Body of pancreas (tissue), 4 donors: ENCODE measurements around the gene NUMA1.

Experiments
- POLR2A ChIP-seq, 3 donors: fragments of 450-650 bp; IDR thresholded peaks; one replicate each; pipeline ENCODE4 v1.6.1; 2016; ENCODE audit warnings: antibody characterized with exemption in 3 of 3, mild to moderate bottlenecking in 2 of 3
- TF ChIP-seq, protein P1 (sequence below), 7 experiments: fragments of 450-650 bp in 4 of 7; fragments of 200-600 bp in 3 of 7; sonication (generic) in 3 of 7; IDR thresholded peaks; one replicate each; pipeline ENCODE4 v1.5.1; 2016 to 2019; ENCODE audit warnings: antibody characterized with exemption in 7 of 7

DNA sequence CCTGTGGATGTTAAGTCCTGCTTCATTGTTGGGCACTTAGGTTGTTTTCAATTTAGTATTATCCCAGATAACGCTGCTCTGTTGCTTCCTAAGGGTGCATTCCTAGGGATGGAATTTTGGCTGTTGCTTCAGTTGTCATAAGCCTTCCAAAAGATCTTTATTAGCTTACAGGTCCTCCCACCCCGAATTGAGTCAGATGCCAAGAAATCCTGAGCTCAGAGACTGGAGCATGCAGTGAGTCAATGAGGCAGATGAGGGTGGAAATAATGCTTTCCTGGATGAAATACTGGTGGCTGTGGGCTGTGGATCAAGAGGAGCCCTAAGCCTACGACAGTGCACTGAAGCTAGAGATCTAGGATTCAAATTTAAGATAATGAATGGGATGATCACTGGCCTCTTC, 92.3 kb downstream of the NUMA1 start:
- TF ChIP-seq, protein P1, sequence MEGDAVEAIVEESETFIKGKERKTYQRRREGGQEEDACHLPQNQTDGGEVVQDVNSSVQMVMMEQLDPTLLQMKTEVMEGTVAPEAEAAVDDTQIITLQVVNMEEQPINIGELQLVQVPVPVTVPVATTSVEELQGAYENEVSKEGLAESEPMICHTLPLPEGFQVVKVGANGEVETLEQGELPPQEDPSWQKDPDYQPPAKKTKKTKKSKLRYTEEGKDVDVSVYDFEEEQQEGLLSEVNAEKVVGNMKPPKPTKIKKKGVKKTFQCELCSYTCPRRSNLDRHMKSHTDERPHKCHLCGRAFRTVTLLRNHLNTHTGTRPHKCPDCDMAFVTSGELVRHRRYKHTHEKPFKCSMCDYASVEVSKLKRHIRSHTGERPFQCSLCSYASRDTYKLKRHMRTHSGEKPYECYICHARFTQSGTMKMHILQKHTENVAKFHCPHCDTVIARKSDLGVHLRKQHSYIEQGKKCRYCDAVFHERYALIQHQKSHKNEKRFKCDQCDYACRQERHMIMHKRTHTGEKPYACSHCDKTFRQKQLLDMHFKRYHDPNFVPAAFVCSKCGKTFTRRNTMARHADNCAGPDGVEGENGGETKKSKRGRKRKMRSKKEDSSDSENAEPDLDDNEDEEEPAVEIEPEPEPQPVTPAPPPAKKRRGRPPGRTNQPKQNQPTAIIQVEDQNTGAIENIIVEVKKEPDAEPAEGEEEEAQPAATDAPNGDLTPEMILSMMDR (IDR thresholded peaks at IDR 0.05) = no peak
- TF ChIP-seq POLR2A (IDR thresholded peaks at IDR 0.05) = no peak
